ENCODE data around the gene PPP2R5A. TPM values are rescaled to one million over a fixed set of nuclear protein-coding genes. Genes with fewer than 3 reads are reported as not detected.
A peak's percentile ranks its signal among the peaks of the same experiment; 100 is the strongest.

PPP2R5A gene
- total RNA-seq, 2 experiments from 2014 or later = 35.2 to 36.5 TPM

DNA sequence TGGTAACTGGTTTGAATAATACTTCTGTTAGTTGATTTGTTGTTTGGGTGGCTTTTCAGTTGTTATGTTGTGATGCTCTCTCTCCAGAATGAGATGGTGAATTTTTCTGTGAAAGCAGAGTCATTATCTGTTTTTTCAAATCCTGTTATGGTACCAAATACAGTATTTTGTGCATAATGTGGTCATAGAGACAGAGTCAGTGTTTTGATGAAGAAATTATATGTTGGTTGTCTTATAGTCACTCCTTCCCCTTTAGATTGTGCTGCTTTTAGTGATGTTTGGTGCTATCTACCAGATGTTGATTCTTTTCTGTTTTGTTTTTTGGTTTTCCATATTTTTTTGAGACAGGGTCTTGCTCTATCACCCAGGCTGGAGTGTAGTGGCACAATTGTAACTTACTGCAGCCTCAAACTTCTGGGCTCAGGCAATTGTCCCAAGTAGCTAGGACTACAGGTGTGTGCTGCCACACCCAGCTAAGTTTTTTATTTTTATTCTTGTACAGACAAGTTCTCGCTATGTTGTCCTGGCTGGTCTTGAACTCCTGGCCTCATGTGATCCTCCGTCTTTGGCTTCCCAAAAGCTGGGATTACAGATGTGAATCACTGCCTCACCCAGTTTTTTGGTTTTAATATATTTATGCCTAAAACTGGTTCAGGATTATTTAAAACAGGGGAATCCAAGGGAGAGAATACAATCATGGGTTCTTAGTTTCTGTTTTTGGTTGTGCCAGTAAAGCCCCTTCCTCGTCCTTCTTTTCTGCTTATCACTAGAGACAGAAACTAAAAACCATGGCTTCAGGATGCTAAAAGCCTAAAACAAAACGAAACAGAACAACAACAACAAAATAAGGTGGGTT, 7.3 kb downstream of the PPP2R5A start:
- intact Hi-C loops (cut with micrococcal nuclease) = no loop called here
- Mint-ChIP-seq H3K27ac (peak overlapping the region; percentile 47), H3K4me1 (ENCODE audit: low read depth) (peaks cover 78% of the 10 kb centered on the region), H3K4me3 (no peak overlapping the region), H3K27me3 (no peaks in the 10 kb centered on the region), H3K9me3 (no peaks in the 10 kb centered on the region), H3K36me3 (ENCODE audit: low read depth) (peaks cover 4% of the 10 kb centered on the region)
- ATAC-seq (no peak), DNase-seq (no peak)
- POLR2A ChIA-PET = interaction anchor here (0.7 to 0.9 kb wide), 2 partner anchors 66 to 593 kb away, joined by 3 read pairs; no protein-coding TSS in a partner anchor
- CTCF ChIA-PET = interaction anchor here (1.1 to 3.7 kb wide), 7 partner anchors 19 to 230 kb away, joined by 3 to 21 read pairs (median 6); no protein-coding TSS in a partner anchor
- TF ChIP-seq, protein P1, sequence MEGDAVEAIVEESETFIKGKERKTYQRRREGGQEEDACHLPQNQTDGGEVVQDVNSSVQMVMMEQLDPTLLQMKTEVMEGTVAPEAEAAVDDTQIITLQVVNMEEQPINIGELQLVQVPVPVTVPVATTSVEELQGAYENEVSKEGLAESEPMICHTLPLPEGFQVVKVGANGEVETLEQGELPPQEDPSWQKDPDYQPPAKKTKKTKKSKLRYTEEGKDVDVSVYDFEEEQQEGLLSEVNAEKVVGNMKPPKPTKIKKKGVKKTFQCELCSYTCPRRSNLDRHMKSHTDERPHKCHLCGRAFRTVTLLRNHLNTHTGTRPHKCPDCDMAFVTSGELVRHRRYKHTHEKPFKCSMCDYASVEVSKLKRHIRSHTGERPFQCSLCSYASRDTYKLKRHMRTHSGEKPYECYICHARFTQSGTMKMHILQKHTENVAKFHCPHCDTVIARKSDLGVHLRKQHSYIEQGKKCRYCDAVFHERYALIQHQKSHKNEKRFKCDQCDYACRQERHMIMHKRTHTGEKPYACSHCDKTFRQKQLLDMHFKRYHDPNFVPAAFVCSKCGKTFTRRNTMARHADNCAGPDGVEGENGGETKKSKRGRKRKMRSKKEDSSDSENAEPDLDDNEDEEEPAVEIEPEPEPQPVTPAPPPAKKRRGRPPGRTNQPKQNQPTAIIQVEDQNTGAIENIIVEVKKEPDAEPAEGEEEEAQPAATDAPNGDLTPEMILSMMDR (IDR thresholded peaks at IDR 0.05) = no peak

DNA sequence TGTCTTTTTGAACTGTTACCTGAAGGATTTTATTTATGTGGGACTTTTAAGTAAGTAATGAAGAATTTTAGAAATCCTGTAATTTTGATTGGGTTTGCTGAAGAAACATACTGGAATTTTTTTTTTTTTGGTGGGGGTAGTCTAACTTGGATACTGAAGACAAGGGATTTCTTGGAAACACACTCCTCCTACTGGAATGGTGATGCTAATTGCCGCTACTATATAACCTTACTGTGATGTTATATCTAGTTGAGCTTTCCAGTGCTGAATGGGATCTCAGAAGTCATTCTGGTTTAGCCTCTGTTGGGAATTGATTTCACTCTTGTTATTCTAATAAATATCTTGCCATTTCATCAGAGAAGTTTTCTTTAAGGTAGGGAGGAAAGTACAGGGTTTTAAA, 8.4 kb downstream of the PPP2R5A start:
- H3K27me3 Mint-ChIP-seq = no peaks in the 10 kb centered on the region
- TF ChIP-seq, protein P1 (IDR thresholded peaks at IDR 0.05) = no peak
- DNase-seq (no peak), ATAC-seq (no peak)
- H3K9me3 Mint-ChIP-seq = no peaks in the 10 kb centered on the region
- intact Hi-C loops (cut with micrococcal nuclease) = no loop called here
- peaks cover 73% of the 10 kb centered on the region for H3K4me1 Mint-ChIP-seq (ENCODE audit: low read depth)
- ChIA-PET CTCF (interaction anchor here (1.3 to 1.4 kb wide), 2 partner anchors 73 to 162 kb away, joined by 3 to 4 read pairs; no protein-coding TSS in a partner anchor), POLR2A (no interaction called here)
- peaks cover 4% of the 10 kb centered on the region for H3K36me3 Mint-ChIP-seq (ENCODE audit: low read depth)
- no peak overlapping the region for H3K4me3 Mint-ChIP-seq
- no peak overlapping the region for H3K27ac Mint-ChIP-seq

DNA sequence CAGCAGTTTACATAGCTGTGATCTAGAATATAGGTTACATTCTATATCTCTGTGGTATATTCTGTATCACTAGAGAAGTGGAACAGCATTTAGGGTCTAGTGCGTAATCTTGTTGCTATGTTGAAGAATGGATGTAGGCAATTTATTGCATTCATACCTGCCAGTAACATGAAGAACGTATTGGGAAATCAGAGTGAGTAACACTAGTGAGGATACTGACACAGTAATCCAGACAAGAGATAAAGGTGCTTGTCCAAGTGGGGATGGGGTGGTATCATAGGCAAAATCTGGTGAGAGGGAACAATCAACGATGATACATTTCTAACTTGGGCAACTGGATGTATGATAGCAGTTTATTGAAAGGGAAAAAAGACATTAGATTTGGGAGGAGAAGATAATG, 9.8 kb downstream of the PPP2R5A start:
- no peak overlapping the region for H3K27ac Mint-ChIP-seq
- no peak for DNase-seq
- intact Hi-C loops (cut with micrococcal nuclease) = no loop called here
- no peak overlapping the region for H3K4me3 Mint-ChIP-seq
- CTCF ChIA-PET = interaction anchor here (1.4 kb wide), 1 partner anchor 161 kb away, joined by 4 read pairs; no protein-coding TSS in a partner anchor
- H3K4me1 Mint-ChIP-seq (ENCODE audit: low read depth) = peaks cover 71% of the 10 kb centered on the region
- POLR2A ChIA-PET = no interaction called here
- peaks cover 9% of the 10 kb centered on the region for H3K36me3 Mint-ChIP-seq (ENCODE audit: low read depth)
- H3K9me3 Mint-ChIP-seq = no peaks in the 10 kb centered on the region
- H3K27me3 Mint-ChIP-seq = no peaks in the 10 kb centered on the region
- ATAC-seq = no peak
- TF ChIP-seq, protein P1 (IDR thresholded peaks at IDR 0.05) = no peak

DNA sequence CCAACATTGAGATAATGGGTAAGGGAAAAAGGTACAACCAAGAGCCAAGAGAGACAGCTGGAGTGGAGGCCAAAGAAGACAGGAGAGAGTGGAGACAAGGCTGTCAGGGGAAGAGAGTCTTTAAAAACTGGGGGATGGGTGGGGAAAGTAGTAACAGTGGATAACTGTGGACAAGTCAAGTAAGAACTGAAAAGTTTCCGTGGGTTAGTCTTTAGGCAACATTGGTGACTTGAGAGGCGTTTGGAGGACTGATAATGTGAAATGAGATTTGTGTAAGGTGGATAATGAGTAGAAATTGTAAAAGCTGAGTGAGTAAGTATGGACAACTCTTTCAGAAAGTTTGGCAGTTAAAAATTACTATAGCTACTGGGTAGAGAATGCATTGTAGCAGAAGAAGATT, 10.4 kb downstream of the PPP2R5A start:
- Mint-ChIP-seq H3K36me3 (ENCODE audit: low read depth) (peaks cover 8% of the 10 kb centered on the region), H3K4me3 (no peak overlapping the region), H3K27me3 (no peaks in the 10 kb centered on the region), H3K4me1 (ENCODE audit: low read depth) (peaks cover 68% of the 10 kb centered on the region), H3K9me3 (no peaks in the 10 kb centered on the region), H3K27ac (peak overlapping the region; percentile 6)
- POLR2A ChIA-PET = interaction anchor here (0.9 kb wide), 1 partner anchor 10 kb away, joined by 4 read pairs; no protein-coding TSS in a partner anchor
- CTCF ChIA-PET = interaction anchor here (0.8 kb wide), 1 partner anchor 39 kb away, joined by 4 read pairs; no protein-coding TSS in a partner anchor
- TF ChIP-seq, protein P1 (IDR thresholded peaks at IDR 0.05) = no peak
- ATAC-seq (peak; percentile 52), DNase-seq (no peak)
- intact Hi-C loops (cut with micrococcal nuclease) = no loop called here

DNA sequence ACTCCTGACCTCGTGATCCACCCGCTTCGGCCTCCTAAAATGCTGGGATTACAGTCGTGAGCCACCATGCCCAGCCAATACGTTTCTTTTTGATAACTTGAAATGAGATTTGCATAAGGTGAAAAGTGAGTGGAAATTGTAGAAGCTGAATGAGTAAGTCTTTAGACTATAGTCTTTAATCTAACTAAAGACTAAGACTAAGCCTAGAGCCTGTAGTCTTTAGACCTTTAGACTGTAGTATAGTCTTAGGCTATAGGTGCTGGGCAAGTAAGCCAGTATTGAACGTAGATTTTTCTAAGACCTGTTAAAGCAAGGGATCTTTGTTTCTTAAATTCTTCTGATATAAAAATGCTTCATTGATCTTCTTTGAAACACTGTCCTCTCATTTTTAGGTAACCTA, 12.1 kb downstream of the PPP2R5A start:
- CTCF ChIA-PET = no interaction called here
- Mint-ChIP-seq H3K27ac (no peak overlapping the region), H3K27me3 (no peaks in the 10 kb centered on the region), H3K4me1 (ENCODE audit: low read depth) (peaks cover 65% of the 10 kb centered on the region), H3K9me3 (peaks cover 1% of the 10 kb centered on the region), H3K4me3 (no peak overlapping the region), H3K36me3 (ENCODE audit: low read depth) (peaks cover 5% of the 10 kb centered on the region)
- ATAC-seq (no peak), DNase-seq (no peak)
- TF ChIP-seq, protein P1 (IDR thresholded peaks at IDR 0.05) = no peak
- POLR2A ChIA-PET = no interaction called here
- intact Hi-C loops (cut with micrococcal nuclease) = no loop called here

Data from activated CD8-positive, alpha-beta T cell treated with anti-CD3 and anti-CD28 coated beads for 36 hours (primary cell).